Fibroblast of the aortic adventitia (primary cell): ENCODE results near the gene FANCI. TPM values are rescaled to one million over a fixed set of nuclear protein-coding genes. Genes with fewer than 3 reads are reported as not detected.
A peak's percentile ranks its signal among the peaks of the same experiment; 100 is the strongest.

Experiments
- DNase-seq: peaks from one replicate; pipeline ENCODE4 v3.0.0-alpha.2; 2010; ENCODE audit warnings: low read depth
- H3K4me3 ChIP-seq: 2 replicates; pipeline ENCODE4 v1.5.1; 2011; ENCODE audit warnings: low read depth, mild to moderate bottlenecking, control low read depth, low read length, moderate library complexity
- CTCF ChIP-seq: IDR thresholded peaks from 2 replicates; pipeline ENCODE4 v1.5.1; 2011; ENCODE audit warnings: mild to moderate bottlenecking, low read length, control low read depth, inconsistent platforms; ENCODE audit not compliant: insufficient read depth
- total RNA-seq: library from RNA; depleted of rRNA; stranded (reverse); fragments of >200 nt; gene quantifications from 2 replicates; pipeline ENCODE4 v1.2.3, GENCODE V29; 2012; ENCODE audit warnings: low replicate concordance

FANCI gene
- total RNA-seq, 1 donor: 57.8 TPM

- no peak overlapping the region for H3K4me3 ChIP-seq
- DNase-seq: no peak
- TF ChIP-seq CTCF: no peak
Measured at GRCh38 chr15:89278307-89278706, 34.5 kb downstream of the FANCI start.

- no peak overlapping the region for H3K4me3 ChIP-seq
- no peak for DNase-seq
- no peak for TF ChIP-seq CTCF
Measured at GRCh38 chr15:89282631-89283030, 38.9 kb downstream of the FANCI start.

GRCh38 chr15:89283201-89283600, 39.4 kb downstream of the FANCI start:
- no peak for DNase-seq
- no peak overlapping the region for H3K4me3 ChIP-seq
- TF ChIP-seq CTCF: no peak

- DNase-seq: no peak
- TF ChIP-seq CTCF: no peak
- no peak overlapping the region for H3K4me3 ChIP-seq
Measured at GRCh38 chr15:89291934-89292438, 48.2 kb downstream of the FANCI start.

GRCh38 chr15:89293012-89293411, 49.2 kb downstream of the FANCI start:
- H3K4me3 ChIP-seq: no peak overlapping the region
- TF ChIP-seq CTCF: no peak
- DNase-seq: no peak

GRCh38 chr15:89299896-89300295, 56.1 kb downstream of the FANCI start:
- H3K4me3 ChIP-seq: no peak overlapping the region
- peak; percentile 67 for DNase-seq
- peak; percentile 40 for TF ChIP-seq CTCF

GRCh38 chr15:89301304-89302089, 57.7 kb downstream of the FANCI start:
- no peak for DNase-seq
- no peak overlapping the region for H3K4me3 ChIP-seq
- no peak for TF ChIP-seq CTCF
